SJSA1 (cell line): ENCODE data around the gene KDR. TPM values are rescaled to one million over a fixed set of nuclear protein-coding genes. Genes with fewer than 3 reads are reported as not detected.

ENCODE experiments used
- DNase-seq, 2 experiments: peaks; one replicate each; pipeline ENCODE4 v3.0.0-alpha.2; 2015 to 2020; ENCODE audit warnings: low spot score in 2 of 2, low read depth in 1 of 2
- H3K27ac ChIP-seq: fragments of 250-450 bp; sonication (Bioruptor Pico); 2 replicates; pipeline ENCODE4 v1.5.1; 2020; ENCODE audit warnings: mild to moderate bottlenecking, moderate library complexity
- H3K27me3 ChIP-seq: fragments of 250-450 bp; sonication (Bioruptor Pico); replicated peaks from 2 replicates; pipeline ENCODE4 v1.5.1; 2020; ENCODE audit warnings: mild to moderate bottlenecking, moderate library complexity
- H3K36me3 ChIP-seq: fragments of 250-450 bp; sonication (Bioruptor Pico); 2 replicates; pipeline ENCODE4 v1.5.1; 2020; ENCODE audit warnings: mild to moderate bottlenecking
- H3K4me1 ChIP-seq: fragments of 250-450 bp; sonication (Bioruptor Pico); replicated peaks from 2 replicates; pipeline ENCODE4 v1.6.1; 2021; ENCODE audit warnings: mild to moderate bottlenecking
- H3K4me3 ChIP-seq: fragments of 250-450 bp; sonication (Bioruptor Pico); 2 replicates; pipeline ENCODE4 v1.5.1; 2020; ENCODE audit warnings: mild to moderate bottlenecking
- H3K9me3 ChIP-seq: fragments of 250-450 bp; sonication (Bioruptor Pico); replicated peaks from 2 replicates; pipeline ENCODE4 v1.5.1; 2020; ENCODE audit warnings: mild to moderate bottlenecking
- total RNA-seq: library from RNA; depleted of rRNA; stranded (reverse); fragments of >200 nt; shearing (Covaris generic); gene quantifications from 2 replicates; pipeline ENCODE4 v1.2.3, GENCODE V29; 2014

The KDR gene
- total RNA-seq, 1 experiment from 2014 or later: 0.16 TPM

DNA sequence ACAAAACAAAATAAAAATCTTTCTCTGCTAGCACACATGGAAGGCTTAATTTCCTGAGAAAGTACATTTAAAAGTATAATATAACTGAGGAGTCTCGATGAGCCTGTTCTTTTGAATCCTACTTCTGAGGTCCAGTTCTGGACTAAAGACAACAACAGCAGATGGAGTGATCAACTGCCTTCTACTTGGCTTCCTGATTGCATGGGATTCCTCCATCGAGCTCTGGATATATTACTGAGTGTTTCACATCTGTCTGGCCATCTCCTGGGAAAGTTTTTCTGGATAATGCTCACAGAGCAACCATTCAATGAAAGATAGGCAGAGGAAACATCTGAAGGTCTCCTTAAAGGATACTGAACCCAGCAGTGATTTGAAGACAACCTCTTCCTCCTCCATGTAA, 42.6 kb downstream of the KDR start:
- no peaks in the 10 kb centered on the region for H3K36me3 ChIP-seq
- no peak for DNase-seq
- H3K27ac ChIP-seq: no peak overlapping the region
- no peaks in the 10 kb centered on the region for H3K9me3 ChIP-seq
- no peaks in the 10 kb centered on the region for H3K4me1 ChIP-seq
- no peak overlapping the region for H3K4me3 ChIP-seq
- peaks cover 21% of the 10 kb centered on the region for H3K27me3 ChIP-seq

DNA sequence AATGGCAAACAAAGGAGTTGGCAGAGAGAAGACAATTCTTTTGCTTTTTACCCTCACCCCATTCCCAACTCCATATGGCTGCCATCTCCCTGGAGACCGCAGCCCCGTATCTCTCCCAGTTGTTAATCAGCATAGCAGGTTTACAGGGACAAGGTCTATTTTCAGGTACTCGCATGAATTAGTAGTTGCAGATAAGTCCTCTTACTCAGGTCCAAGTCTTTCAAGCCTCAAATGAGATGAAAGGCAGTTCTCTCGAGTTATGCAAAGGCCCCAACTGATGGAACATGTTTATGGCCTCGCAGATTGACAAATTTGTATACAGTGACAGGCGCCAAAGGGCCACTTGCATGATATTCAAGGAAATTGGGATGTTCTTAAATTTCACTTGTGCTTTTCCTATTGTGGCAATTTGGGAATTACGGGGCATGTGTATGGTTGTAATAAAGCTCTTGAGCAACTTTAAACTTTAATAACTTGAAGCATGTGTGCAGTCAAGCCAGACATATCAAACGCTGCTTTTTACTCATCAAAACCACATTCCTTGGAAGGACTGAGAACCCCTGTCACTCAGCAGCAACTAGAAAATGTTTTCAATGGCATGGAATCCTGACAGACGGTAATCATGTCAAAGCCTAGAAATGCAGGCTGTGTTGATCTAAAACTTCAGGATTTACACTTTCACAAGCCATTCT, 45.1 kb downstream of the KDR start:
- Histone ChIP-seq H3K4me3 (no peak overlapping the region), H3K9me3 (no peaks in the 10 kb centered on the region), H3K4me1 (no peaks in the 10 kb centered on the region), H3K27ac (no peak overlapping the region), H3K27me3 (peaks cover 21% of the 10 kb centered on the region), H3K36me3 (no peaks in the 10 kb centered on the region)
- DNase-seq: no peak

DNA sequence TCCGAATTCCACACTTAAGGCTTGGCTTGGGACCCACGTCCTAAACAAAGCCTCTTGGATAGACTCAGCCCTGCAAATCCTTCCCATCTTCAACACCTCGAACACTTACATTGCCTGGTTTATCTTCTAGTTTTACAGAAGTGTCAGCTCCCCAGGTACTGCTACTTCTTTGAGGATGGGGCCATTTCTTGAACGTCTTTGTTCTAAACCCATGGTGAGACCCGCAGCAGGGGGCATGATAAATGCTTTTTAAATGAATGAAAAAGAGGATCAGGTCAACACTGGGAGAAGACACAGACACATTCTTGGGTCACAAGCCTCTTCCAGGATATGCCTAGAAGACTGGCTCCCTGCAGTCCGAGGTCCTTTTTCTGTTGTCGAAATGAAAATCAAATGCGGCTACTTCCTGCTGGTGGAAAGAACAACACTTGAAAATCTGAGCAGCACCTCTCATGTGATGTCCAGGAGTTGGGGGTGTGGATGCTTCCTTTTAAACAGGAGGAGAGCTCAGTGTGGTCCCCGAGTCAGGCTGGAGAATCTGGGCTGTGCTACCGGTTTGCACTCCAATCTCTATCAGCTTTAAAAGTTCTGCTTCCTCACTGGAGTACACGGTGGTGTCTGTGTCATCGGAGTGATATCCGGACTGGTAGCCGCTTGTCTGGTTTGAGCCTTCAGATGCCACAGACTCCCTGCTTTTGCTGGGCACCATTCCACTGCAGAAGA, 45.8 kb downstream of the KDR start:
- H3K9me3 ChIP-seq: no peaks in the 10 kb centered on the region
- H3K36me3 ChIP-seq: no peaks in the 10 kb centered on the region
- H3K4me3 ChIP-seq: no peak overlapping the region
- H3K4me1 ChIP-seq: no peaks in the 10 kb centered on the region
- H3K27me3 ChIP-seq: peaks cover 21% of the 10 kb centered on the region
- H3K27ac ChIP-seq: no peak overlapping the region
- DNase-seq: no peak

DNA sequence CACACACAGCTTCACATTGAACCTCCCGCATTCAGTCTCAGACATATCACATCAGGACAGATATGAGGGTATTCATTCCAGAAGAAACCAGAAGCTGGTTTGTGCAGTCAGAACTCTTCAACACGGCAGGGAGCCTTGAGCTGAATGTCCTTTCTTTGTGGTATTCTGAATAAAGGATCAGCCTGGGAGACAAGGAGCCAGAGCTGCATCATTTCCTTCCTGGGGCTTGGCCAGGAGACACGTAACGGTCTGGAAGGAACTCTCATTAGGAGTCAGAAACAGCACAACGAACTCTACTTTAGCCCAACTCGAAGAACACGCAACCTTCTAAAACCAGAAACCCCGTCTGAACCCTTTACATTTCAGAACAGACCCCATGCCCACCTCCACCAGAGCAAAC, 46.4 kb downstream of the KDR start:
- Histone ChIP-seq H3K27ac (no peak overlapping the region), H3K27me3 (peaks cover 21% of the 10 kb centered on the region), H3K36me3 (no peaks in the 10 kb centered on the region), H3K4me3 (no peak overlapping the region), H3K9me3 (no peaks in the 10 kb centered on the region), H3K4me1 (no peaks in the 10 kb centered on the region)
- no peak for DNase-seq

DNA sequence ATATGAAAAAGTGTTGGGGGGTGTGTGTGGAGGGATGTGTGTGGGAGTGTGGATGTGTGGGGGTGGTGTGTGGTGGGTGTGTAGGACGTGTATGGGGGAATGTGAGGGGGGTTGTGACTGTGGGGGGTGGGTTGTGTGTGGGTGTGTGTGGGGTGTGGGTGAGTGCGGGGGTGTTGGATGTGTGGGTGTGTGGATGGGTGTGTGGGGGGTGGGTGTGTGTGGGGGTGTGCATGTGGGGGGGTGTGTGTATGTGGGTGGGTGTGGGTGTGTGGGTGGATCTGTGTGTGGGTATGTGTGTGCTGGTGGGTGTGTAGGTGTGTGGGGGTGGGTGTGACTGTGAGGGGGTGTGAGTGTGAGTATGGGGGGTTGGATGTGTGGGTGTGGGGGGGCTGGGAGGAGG, 47.8 kb downstream of the KDR start:
- Histone ChIP-seq H3K27ac (no peak overlapping the region), H3K36me3 (no peaks in the 10 kb centered on the region), H3K9me3 (no peaks in the 10 kb centered on the region), H3K4me1 (no peaks in the 10 kb centered on the region), H3K27me3 (peaks cover 21% of the 10 kb centered on the region), H3K4me3 (no peak overlapping the region)
- no peak for DNase-seq

DNA sequence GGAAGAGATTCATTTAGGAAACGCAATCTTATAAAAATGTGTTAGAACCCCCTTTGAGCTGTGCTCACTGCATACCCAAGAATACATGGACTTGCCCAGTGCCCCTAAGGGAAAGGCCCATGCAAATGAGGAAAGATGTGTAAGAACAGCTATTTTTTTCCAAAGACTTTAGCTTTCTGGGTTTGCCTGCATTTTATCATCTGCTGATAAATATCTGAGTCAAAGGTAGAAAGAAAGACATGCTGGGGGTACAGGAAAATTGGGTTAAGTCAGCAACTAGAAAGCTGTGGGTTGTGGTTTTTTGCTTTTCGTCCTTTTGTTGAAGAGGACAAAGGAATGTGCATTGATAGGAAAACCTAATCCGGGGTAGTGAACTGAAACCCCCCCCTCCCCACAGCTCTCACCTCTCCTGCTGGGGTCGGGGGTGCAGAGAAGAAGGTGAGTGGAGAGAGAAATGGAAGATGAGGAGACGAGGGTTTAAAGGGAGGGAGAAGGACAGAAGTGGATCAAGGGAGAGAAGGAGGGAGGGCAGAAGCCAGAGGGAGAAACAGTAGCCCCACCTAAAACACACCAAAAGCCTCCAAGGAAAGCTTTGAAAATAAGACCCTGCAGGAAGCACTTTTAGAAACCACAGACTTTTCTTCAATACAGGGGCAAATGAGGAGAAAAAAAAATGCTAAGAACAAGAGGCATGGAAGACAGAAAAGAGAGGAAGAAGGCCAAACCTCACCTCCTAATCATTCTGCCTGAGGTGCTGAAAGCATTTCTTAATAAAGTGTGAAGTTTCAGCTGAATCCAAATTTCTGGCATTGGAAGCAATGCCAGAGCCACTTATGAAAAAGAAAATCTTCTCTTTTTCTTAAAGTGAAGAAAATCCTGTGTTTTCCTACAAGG, 49.3 kb downstream of the KDR start:
- no peak overlapping the region for H3K27ac ChIP-seq
- H3K4me1 ChIP-seq: no peaks in the 10 kb centered on the region
- no peaks in the 10 kb centered on the region for H3K9me3 ChIP-seq
- peaks cover 12% of the 10 kb centered on the region for H3K27me3 ChIP-seq
- no peak overlapping the region for H3K4me3 ChIP-seq
- no peak for DNase-seq
- H3K36me3 ChIP-seq: no peaks in the 10 kb centered on the region

DNA sequence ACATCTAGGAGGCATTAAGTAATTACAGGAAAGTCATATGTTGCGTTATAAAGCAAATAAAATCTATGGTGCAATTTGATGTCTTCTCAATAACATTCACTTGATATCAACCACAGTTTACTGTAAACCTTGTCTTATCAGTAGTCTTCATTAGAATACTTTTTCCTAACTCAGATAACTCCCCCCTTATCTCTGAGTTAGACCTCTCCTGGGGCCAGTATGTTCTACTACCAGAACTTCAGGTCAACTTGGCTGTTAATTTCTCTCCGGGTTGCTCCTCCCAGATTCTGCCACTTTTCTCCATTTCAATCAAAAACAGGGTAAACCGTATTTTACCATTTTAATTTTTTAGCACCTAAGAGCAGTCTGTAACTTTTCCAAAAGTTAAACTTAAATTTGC, 50.0 kb downstream of the KDR start:
- no peak overlapping the region for H3K27ac ChIP-seq
- peaks cover 6% of the 10 kb centered on the region for H3K27me3 ChIP-seq
- no peaks in the 10 kb centered on the region for H3K4me1 ChIP-seq
- no peak overlapping the region for H3K4me3 ChIP-seq
- no peaks in the 10 kb centered on the region for H3K9me3 ChIP-seq
- H3K36me3 ChIP-seq: no peaks in the 10 kb centered on the region
- DNase-seq: no peak

DNA sequence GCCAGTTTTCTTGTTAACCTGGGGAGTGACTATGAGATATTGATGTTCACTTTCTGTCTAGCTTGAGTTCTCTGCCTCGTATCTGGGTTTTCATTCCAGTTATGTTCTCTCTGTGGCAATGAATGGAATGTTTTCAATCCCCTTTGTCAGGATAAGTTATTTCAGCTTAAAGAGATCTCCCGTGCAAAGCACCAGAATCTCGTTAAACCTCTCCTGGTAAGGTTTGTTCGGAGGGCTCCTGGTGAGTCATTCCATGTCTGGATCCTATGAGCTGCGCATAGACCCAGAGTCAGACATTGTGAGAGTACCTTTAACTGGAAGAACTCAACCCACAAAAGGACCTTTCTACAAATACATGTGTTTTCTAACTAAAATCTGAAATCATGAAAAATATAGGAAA, 51.0 kb downstream of the KDR start:
- Histone ChIP-seq H3K4me3 (no peak overlapping the region), H3K27ac (no peak overlapping the region), H3K4me1 (no peaks in the 10 kb centered on the region), H3K9me3 (no peaks in the 10 kb centered on the region), H3K27me3 (peaks cover 4% of the 10 kb centered on the region; the same call in 1 of the 2 replicates), H3K36me3 (no peaks in the 10 kb centered on the region)
- DNase-seq: no peak

DNA sequence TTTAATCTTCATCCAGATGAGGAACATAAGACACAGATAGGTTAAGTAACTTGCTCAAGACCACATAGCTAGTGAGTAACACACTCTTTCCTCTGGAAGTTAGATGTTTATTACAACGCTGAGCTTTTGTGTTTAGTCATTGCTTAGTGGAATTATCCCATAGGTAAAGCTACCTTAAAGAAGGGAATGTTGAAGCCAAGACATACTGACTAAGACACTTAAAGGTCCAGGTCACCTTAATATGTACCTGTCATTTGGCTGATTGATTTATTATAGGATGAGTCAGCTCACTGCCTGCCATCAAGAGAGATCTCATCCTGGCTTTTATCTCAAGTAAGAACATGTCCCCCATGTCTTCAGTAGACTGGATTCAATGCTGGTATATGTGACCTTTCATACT, 53.4 kb downstream of the KDR start:
- H3K4me3 ChIP-seq: no peak overlapping the region
- no peaks in the 10 kb centered on the region for H3K4me1 ChIP-seq
- DNase-seq: no peak
- H3K36me3 ChIP-seq: no peaks in the 10 kb centered on the region
- no peaks in the 10 kb centered on the region for H3K9me3 ChIP-seq
- H3K27ac ChIP-seq: no peak overlapping the region
- no peaks in the 10 kb centered on the region for H3K27me3 ChIP-seq

DNA sequence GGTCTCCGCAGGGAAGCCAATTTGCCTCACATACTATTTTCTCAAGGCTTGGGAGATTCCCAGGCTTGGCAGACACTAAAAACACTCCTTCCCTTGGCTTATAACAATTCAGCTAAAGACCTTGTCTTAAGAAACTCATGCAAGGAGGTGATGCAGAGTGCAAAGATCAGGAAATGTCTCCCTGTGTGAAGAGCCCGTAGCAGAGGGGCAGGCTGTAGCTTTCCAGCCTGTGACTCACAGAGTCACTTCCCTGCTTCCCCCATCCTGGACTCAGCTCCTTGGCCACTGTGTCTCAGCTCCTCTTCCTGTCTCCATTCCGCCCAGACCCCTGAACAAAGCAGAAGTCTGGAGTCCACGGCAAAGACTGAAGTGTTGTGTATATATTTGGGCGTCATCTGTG, 56.1 kb downstream of the KDR start:
- Histone ChIP-seq H3K9me3 (no peaks in the 10 kb centered on the region), H3K4me1 (no peaks in the 10 kb centered on the region), H3K4me3 (no peak overlapping the region), H3K27ac (no peak overlapping the region), H3K27me3 (no peaks in the 10 kb centered on the region), H3K36me3 (no peaks in the 10 kb centered on the region)
- DNase-seq: no peak

DNA sequence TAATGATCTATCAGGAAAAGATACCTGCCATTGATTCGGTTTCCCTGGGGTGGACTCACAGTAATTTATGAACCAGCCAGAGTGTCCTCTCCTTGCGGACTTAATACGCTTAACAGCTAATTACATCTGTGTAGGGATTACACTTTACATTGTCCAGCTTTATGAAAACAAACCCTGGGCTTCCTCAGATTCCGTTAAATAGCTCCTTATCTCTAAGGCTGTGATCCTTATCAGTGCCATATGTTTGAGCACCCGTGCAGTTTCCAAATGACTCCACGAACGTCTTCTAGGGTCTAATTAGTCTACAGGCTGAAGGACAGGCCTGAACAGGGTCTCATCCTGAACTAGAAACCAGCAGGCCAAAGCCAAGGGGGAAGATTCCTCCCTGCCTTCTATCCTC, 56.9 kb downstream of the KDR start:
- Histone ChIP-seq H3K4me3 (no peak overlapping the region), H3K36me3 (no peaks in the 10 kb centered on the region), H3K4me1 (no peaks in the 10 kb centered on the region), H3K27ac (no peak overlapping the region), H3K9me3 (no peaks in the 10 kb centered on the region), H3K27me3 (no peaks in the 10 kb centered on the region)
- no peak for DNase-seq

DNA sequence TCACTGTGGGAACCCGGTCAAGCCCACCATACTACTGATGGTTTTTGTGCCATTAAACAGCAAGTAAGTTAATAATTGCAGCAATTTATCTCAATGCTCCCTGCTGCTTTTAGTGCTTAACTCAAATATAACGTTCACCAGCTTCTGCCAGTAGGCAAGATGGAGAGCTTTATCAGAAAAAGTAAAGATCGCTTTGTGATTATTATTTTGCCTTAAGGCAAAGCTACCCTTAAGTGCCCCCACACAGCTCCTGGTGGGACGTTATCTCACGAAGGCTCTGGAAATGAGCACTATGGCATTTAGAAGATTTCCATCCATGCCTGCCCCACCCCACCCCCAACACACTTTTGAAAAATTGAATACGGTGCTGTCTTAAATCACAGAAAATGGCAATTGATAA, 59.4 kb downstream of the KDR start:
- H3K4me1 ChIP-seq: no peaks in the 10 kb centered on the region

DNA sequence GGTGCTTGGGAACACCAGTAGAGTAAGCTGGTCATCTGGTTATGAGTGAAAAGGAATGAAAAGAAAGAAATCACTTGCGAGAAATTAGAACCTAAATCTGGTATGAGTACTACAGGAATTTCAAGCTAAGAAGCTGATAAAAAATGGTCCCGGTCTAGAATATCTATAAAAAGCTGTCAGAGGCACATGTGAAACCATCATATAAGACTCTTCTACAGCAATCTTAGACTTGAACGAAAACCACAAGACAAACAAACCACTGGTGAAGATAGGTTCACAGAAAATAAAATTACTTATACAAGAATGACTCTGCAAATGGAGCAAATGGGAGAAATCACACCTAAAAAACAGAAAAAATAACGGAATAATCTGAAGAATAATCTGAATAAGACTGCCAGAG, 69.9 kb downstream of the KDR start:
- DNase-seq: no peak
- no peaks in the 10 kb centered on the region for H3K36me3 ChIP-seq
- H3K4me3 ChIP-seq: no peak overlapping the region
- no peaks in the 10 kb centered on the region for H3K9me3 ChIP-seq
- H3K27me3 ChIP-seq: no peaks in the 10 kb centered on the region
- no peaks in the 10 kb centered on the region for H3K4me1 ChIP-seq
- no peak overlapping the region for H3K27ac ChIP-seq

More for the DNA sequence above, 59.4 kb downstream of the KDR start:
- H3K36me3 ChIP-seq: no peaks in the 10 kb centered on the region
- H3K27me3 ChIP-seq: no peaks in the 10 kb centered on the region
- no peak overlapping the region for H3K4me3 ChIP-seq
- DNase-seq: no peak
- no peak overlapping the region for H3K27ac ChIP-seq
- no peaks in the 10 kb centered on the region for H3K9me3 ChIP-seq

DNA sequence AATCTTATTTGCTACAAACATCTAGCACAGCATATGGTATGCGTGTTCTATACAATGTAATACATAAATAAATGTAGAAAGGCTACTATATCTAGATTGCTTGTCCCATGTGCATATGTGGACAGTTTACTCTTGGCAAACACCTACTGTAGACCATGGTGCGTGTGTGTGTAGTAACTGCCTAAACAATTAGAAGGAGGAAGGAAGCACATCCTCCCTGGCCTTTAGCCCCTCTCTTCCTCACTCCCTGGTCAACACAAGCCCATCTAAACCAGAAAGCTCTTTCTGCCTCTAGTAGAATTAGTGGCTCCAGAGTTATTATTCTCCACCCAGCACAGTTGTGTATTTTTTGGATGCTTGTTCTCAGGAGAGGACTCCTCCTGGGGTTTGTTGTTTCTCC, 73.9 kb downstream of the KDR start:
- Histone ChIP-seq H3K4me1 (no peaks in the 10 kb centered on the region), H3K4me3 (no peak overlapping the region), H3K27ac (no peak overlapping the region), H3K27me3 (no peaks in the 10 kb centered on the region), H3K9me3 (no peaks in the 10 kb centered on the region), H3K36me3 (no peaks in the 10 kb centered on the region)
- DNase-seq: no peak
